ENCODE data around the gene ZNF507. TPM values are rescaled to one million over a fixed set of nuclear protein-coding genes. Genes with fewer than 3 reads are reported as not detected.
A peak's percentile ranks its signal among the peaks of the same experiment; 100 is the strongest.
"Not testable (repeated sequence)": the region's sequence is repeated elsewhere in the genome, so short reads cannot be mapped to it uniquely, and the experiment has no call there.

Gene ZNF507
- total RNA-seq, 1 donor = 13.0 TPM

GRCh38 chr19:32364040-32364439 is 18.6 kb downstream of the ZNF507 start:
- TF ChIP-seq CTCF (IDR thresholded peaks at IDR 0.05; ENCODE audit: insufficient read depth, low read depth, low read length) = no peak
- no peak overlapping the region for H3K4me3 ChIP-seq (ENCODE audit: low read depth, low read length)
- DNase-seq (ENCODE audit: low read depth) = no peak

GRCh38 chr19:32367063-32367462 is 21.7 kb downstream of the ZNF507 start:
- H3K4me3 ChIP-seq (ENCODE audit: low read depth, low read length) = no peak overlapping the region
- DNase-seq (ENCODE audit: low read depth) = no peak
- no peak for TF ChIP-seq CTCF (IDR thresholded peaks at IDR 0.05; ENCODE audit: insufficient read depth, low read depth, low read length)

- DNase-seq (ENCODE audit: low read depth) = no peak
- H3K4me3 ChIP-seq (ENCODE audit: low read depth, low read length) = no peak overlapping the region
- no peak for TF ChIP-seq CTCF (IDR thresholded peaks at IDR 0.05; ENCODE audit: insufficient read depth, low read depth, low read length)
These were observed 22.6 kb downstream of the ZNF507 start for GRCh38 chr19:32367948-32368536.

GRCh38 chr19:32368787-32369186 is 23.4 kb downstream of the ZNF507 start:
- no peak for TF ChIP-seq CTCF (IDR thresholded peaks at IDR 0.05; ENCODE audit: insufficient read depth, low read depth, low read length)
- DNase-seq (ENCODE audit: low read depth) = no peak
- H3K4me3 ChIP-seq (ENCODE audit: low read depth, low read length) = no peak overlapping the region

DNA sequence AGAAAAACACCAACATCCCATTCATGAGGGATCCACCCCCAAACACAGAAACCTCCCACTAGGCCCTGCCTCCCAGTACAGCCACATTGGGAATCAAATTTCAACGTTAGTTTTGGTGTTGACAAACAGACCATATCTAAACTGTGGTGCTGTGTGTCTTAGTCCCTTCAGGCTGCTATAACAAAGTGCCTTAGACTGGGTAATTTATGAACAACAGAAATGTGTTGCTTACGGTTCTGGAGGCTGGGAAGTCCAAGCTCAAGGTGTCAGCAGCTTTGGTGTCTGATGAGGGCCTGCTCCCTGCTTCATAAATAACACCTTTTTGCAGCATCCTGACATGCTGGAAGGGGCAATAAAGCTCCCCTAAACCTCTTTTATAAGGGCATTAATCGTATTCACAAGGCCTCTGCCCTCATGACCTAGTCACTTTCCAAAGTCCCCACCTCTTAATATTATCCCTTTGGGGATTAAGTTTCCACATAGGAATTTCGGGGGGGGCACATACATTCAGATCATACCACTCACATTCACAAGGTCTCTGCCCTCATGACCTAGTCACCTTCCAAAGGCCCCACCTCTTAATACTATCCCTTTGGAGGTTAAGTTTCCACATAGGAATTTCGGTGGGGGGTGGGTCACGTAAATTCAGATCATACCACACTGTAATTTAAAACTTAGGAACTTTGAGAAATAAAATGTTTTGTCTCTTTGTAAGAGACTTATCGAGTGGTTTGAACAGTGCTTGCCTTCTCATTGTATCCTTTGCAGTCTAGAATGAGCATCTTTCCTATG is 27.5 kb downstream of the ZNF507 start:
- no peak for TF ChIP-seq CTCF (IDR thresholded peaks at IDR 0.05; ENCODE audit: insufficient read depth, low read depth, low read length)

DNA sequence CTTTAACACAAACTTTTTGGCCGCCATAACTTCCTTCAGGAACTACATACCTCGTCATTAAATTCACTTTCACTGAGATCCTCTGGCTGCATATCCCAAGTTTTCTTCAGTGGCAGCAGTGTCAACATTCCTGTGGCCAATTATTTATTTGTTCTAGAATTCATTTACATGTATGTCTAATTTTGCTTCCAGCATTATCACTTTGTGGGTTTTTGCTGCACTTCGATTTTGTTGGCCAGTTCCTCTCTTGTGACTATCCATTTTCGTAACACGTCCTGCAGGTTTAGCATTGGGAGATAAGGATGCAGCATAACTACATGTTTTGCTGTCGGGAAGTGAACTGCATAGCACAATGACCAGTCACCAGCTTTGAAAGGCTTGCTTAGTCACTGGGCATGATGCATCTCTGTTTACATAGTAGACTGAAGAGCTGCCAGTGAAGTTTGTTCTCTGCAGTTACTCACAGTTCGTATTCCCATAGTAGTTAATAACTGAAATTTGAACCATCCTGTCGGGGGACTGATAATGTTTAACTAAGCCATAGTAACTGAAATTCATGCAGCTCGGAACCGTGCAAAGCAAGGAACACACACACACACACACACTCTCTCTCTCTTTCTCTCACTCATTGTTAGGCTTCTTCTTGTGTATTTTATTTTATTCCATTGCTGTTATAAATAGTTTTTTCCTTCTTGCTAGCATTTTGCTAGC is 28.3 kb downstream of the ZNF507 start:
- DNase-seq (ENCODE audit: low read depth) = peak; percentile 99
- peak overlapping the region; percentile 31 for H3K4me3 ChIP-seq (ENCODE audit: low read depth, low read length)
- TF ChIP-seq CTCF (IDR thresholded peaks at IDR 0.05; ENCODE audit: insufficient read depth, low read depth, low read length) = no peak

More for the DNA sequence above, 27.5 kb downstream of the ZNF507 start:
- no peak for DNase-seq (ENCODE audit: low read depth)
- H3K4me3 ChIP-seq (ENCODE audit: low read depth, low read length) = peak overlapping the region; percentile 31

GRCh38 chr19:32374362-32374761 is 29.0 kb downstream of the ZNF507 start:
- H3K4me3 ChIP-seq (ENCODE audit: low read depth, low read length); DNase-seq (ENCODE audit: low read depth): not testable (repeated sequence)
